Measurements from ENCODE around the gene TTBK1.

DNA sequence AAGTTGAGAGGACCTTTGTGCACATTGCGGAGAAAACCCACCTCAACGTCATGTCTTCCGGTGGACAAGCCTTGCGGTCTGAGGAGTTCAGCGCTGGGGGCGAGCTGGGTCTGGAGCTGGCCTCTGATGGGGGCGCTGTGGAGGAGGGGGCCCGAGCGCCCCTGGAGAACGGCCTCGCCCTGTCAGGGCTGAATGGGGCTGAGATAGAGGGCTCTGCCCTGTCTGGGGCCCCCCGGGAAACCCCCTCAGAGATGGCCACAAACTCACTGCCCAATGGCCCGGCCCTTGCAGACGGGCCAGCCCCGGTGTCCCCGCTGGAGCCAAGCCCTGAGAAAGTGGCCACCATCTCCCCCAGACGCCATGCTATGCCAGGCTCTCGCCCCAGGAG, 40.2 kb downstream of the TTBK1 start:
- TF ChIP-seq, protein P1, sequence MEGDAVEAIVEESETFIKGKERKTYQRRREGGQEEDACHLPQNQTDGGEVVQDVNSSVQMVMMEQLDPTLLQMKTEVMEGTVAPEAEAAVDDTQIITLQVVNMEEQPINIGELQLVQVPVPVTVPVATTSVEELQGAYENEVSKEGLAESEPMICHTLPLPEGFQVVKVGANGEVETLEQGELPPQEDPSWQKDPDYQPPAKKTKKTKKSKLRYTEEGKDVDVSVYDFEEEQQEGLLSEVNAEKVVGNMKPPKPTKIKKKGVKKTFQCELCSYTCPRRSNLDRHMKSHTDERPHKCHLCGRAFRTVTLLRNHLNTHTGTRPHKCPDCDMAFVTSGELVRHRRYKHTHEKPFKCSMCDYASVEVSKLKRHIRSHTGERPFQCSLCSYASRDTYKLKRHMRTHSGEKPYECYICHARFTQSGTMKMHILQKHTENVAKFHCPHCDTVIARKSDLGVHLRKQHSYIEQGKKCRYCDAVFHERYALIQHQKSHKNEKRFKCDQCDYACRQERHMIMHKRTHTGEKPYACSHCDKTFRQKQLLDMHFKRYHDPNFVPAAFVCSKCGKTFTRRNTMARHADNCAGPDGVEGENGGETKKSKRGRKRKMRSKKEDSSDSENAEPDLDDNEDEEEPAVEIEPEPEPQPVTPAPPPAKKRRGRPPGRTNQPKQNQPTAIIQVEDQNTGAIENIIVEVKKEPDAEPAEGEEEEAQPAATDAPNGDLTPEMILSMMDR (IDR thresholded peaks at IDR 0.05) = no peak
- TF ChIP-seq ZBTB21 (CRISPR knock-in tag; IDR thresholded peaks at IDR 0.05; ENCODE audit: borderline replicate concordance) = no peak
- TF ChIP-seq, protein P2, sequence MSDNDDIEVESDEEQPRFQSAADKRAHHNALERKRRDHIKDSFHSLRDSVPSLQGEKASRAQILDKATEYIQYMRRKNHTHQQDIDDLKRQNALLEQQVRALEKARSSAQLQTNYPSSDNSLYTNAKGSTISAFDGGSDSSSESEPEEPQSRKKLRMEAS (CRISPR knock-in tag; IDR thresholded peaks at IDR 0.05) = no peak

All from WTC11 (cell line).